Neuronal stem cell (in vitro differentiated cells): ENCODE results near the gene SCAMP1.

Experiments
- DNase-seq: peaks from one replicate; pipeline ENCODE4 v3.0.0-alpha.2; 2013; ENCODE audit warnings: low spot score
- H2AFZ ChIP-seq: one replicate; pipeline ENCODE4 v1.6.1; 2013; ENCODE audit warnings: mild to moderate bottlenecking, low read length, inconsistent platforms
- H2AK5ac ChIP-seq: 2 replicates; pipeline ENCODE4 v1.6.1; 2013; ENCODE audit warnings: low read depth, mild to moderate bottlenecking, inconsistent platforms, low read length, moderate library complexity, mixed read lengths
- H2BK120ac ChIP-seq: 2 replicates; pipeline ENCODE4 v1.6.1; 2013; ENCODE audit warnings: low read depth, mild to moderate bottlenecking, inconsistent platforms, low read length, moderate library complexity, mixed read lengths
- H2BK12ac ChIP-seq: one replicate; pipeline ENCODE4 v1.6.1; 2013; ENCODE audit warnings: low read length, inconsistent platforms
- H2BK15ac ChIP-seq: 2 replicates; pipeline ENCODE4 v1.6.1; 2013; ENCODE audit warnings: mild to moderate bottlenecking, low read length, inconsistent platforms, mixed read lengths
- H2BK5ac ChIP-seq: one replicate; pipeline ENCODE4 v1.6.1; 2013; ENCODE audit warnings: inconsistent platforms, mild to moderate bottlenecking, low read length, moderate library complexity
- H3K14ac ChIP-seq: one replicate; pipeline ENCODE4 v1.6.1; 2013; ENCODE audit warnings: low read length, inconsistent platforms
- H3K18ac ChIP-seq: 2 replicates; pipeline ENCODE4 v1.6.1; 2013; ENCODE audit warnings: low read length, inconsistent platforms
- H3K23ac ChIP-seq: 2 replicates; pipeline ENCODE4 v1.6.1; 2013; ENCODE audit warnings: low read depth, mild to moderate bottlenecking, mixed read lengths, low read length, inconsistent platforms; ENCODE audit not compliant: poor library complexity
- H3K27ac ChIP-seq: replicated peaks from 3 replicates; pipeline ENCODE4 v1.5.1; 2013; ENCODE audit warnings: low read length, inconsistent platforms
- H3K27me3 ChIP-seq, 3 experiments: 2 replicates each; pipeline ENCODE4 v1.6.1; 2013; ENCODE audit warnings: low read length in 3 of 3, mild to moderate bottlenecking in 2 of 3, inconsistent platforms in 1 of 3, low read depth in 1 of 3, mixed read lengths in 1 of 3, moderate library complexity in 1 of 3; ENCODE audit not compliant: control insufficient read depth in 3 of 3, insufficient read depth in 3 of 3
- H3K36me3 ChIP-seq, 2 donors: replicated peaks in 1 of 2; 2 replicates each; pipeline ENCODE4 v1.6.1; 2013; ENCODE audit warnings: low read length in 2 of 2; ENCODE audit not compliant: control insufficient read depth in 2 of 2, insufficient read depth in 2 of 2
- H3K4ac ChIP-seq: 2 replicates; pipeline ENCODE4 v1.6.1; 2013; ENCODE audit warnings: inconsistent platforms, mild to moderate bottlenecking, low read length, moderate library complexity
- H3K4me1 ChIP-seq, 2 donors: 1 replicate in 1 of 2; 2 replicates in 1 of 2; pipeline ENCODE4 v1.6.1; 2013; ENCODE audit warnings: low read length in 2 of 2, low read depth in 1 of 2; ENCODE audit not compliant: control insufficient read depth in 2 of 2, insufficient read depth in 1 of 2
- H3K4me2 ChIP-seq: one replicate; pipeline ENCODE4 v1.6.1; 2013; ENCODE audit warnings: mild to moderate bottlenecking, low read length, inconsistent platforms; ENCODE audit not compliant: insufficient read depth, poor library complexity, severe bottlenecking
- H3K4me3 ChIP-seq, 2 donors: 2 replicates each; pipeline ENCODE4 v1.5.1; 2013; ENCODE audit warnings: low read length in 2 of 2, mild to moderate bottlenecking in 2 of 2, inconsistent platforms in 1 of 2, moderate library complexity in 1 of 2
- H3K79me1 ChIP-seq: one replicate; pipeline ENCODE4 v1.6.1; 2013; ENCODE audit warnings: low read depth, mild to moderate bottlenecking, inconsistent platforms, low read length, moderate library complexity
- H3K9ac ChIP-seq: one replicate; pipeline ENCODE4 v1.6.1; 2013; ENCODE audit warnings: mild to moderate bottlenecking, low read depth, low read length, inconsistent platforms; ENCODE audit not compliant: poor library complexity
- H3K9me3 ChIP-seq, 2 donors: replicated peaks in 1 of 2; 2 replicates each; pipeline versions ENCODE3 to v1.6.1; 2013; ENCODE audit warnings: low read length in 2 of 2, mild to moderate bottlenecking in 2 of 2, inconsistent platforms in 1 of 2, low read depth in 1 of 2, mixed read lengths in 1 of 2, moderate library complexity in 1 of 2; ENCODE audit not compliant: control insufficient read depth in 2 of 2, insufficient read depth in 1 of 2
- H4K8ac ChIP-seq: one replicate; pipeline ENCODE4 v1.6.1; 2013; ENCODE audit warnings: low read depth, mild to moderate bottlenecking, inconsistent platforms, low read length, moderate library complexity
- H4K91ac ChIP-seq: one replicate; pipeline ENCODE4 v1.6.1; 2013; ENCODE audit warnings: low read length, low read depth, mild to moderate bottlenecking, inconsistent platforms; ENCODE audit not compliant: poor library complexity
- WGBS, 2 donors: extraction: QIAGEN DNeasy Blood & Tissue Kit; methylation state at CpG; one replicate each; pipeline ENCODE4 v1.1.7; 2013; ENCODE audit warnings: missing lambda C conversion rate in 2 of 2, mixed read lengths in 1 of 2; ENCODE audit not compliant: insufficient read length in 2 of 2, insufficient replicate concordance in 1 of 2; ENCODE audit errors: extremely low coverage in 2 of 2; 5-methylcytosine and 5-hydroxymethylcytosine counted together

SCAMP1 gene

DNA sequence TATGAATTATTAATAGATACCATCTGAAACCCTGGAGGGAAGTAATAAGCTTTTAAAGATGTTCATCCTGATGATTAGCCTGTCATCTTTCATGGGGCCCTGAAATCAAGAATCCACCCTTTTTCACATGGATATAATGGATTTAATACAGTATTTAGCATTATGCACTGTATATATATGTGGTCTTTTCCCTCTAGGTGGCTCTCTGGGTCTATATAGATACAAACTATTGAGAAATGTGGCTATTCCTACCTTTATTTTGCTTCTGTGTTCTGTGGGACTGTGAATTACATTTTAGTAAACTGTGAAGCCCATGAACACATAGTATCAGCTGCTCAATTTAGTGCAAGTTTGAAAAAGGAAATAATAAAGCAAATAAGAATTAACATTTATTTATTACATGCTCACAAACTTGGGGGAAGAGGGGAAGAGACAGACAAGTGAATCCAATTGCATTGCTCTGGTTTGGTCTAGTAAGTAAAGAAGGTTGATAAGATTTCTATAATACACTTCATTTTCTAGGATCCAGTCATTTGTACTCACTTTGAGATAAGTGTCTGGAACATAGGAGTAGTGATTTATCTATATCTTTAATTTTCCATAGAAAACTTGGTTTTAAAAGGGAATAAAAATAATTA lies 112.2 kb downstream of the SCAMP1 start:
- Histone ChIP-seq H3K9ac (no peak overlapping the region), H3K27me3 (no peaks in the 10 kb centered on the region), H3K18ac (no peak overlapping the region), H2BK12ac (no peak overlapping the region), H2AK5ac (no peak overlapping the region), H3K9me3 (no peaks in the 10 kb centered on the region), H4K8ac (no peak overlapping the region), H3K4me1 (no peaks in the 10 kb centered on the region), H3K4me3 (no peak overlapping the region), H2BK120ac (no peak overlapping the region), H3K23ac (no peak overlapping the region), H3K14ac (no peak overlapping the region), H2AFZ (no peak overlapping the region), H2BK5ac (no peak overlapping the region), H3K27ac (no peak overlapping the region), H4K91ac (no peak overlapping the region), H2BK15ac (no peak overlapping the region), H3K4ac (no peak overlapping the region), H3K79me1 (no peaks in the 10 kb centered on the region), H3K36me3 (peaks cover 0 to 2% of the 10 kb centered on the region in 2 donors), H3K4me2 (no peak overlapping the region)
- DNase-seq = no peak

DNA sequence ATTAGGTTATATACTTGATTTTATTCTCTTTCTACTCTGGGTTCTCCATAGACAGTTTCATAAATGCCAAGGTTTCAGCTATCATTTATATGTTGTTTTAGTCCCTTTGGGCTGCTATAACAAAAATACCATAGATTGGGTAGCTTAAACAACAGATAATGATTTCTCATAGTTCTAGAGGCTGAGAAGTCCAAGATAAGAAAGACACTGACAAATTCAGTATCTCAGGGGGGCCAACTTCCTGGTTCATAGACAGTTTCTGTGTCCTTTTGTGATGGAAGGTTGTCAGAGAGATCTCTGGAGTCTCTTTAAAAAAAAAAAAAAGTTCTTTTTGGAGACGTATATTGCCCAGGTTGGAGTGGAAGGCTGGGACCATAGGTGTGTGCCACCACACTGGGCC lies 113.3 kb downstream of the SCAMP1 start:
- H3K14ac ChIP-seq = no peak overlapping the region
- peaks cover 0 to 2% of the 10 kb centered on the region in 2 donors for H3K36me3 ChIP-seq
- no peak overlapping the region for H4K91ac ChIP-seq
- H3K9me3 ChIP-seq = no peaks in the 10 kb centered on the region
- H3K27me3 ChIP-seq = no peaks in the 10 kb centered on the region
- H3K4ac ChIP-seq = no peak overlapping the region
- no peaks in the 10 kb centered on the region for H3K4me1 ChIP-seq
- no peak overlapping the region for H3K23ac ChIP-seq
- WGBS, 2 donors = no CpG with 5 or more reads among the region's 1 CpG
- no peak overlapping the region for H3K18ac ChIP-seq
- no peaks in the 10 kb centered on the region for H3K79me1 ChIP-seq
- no peak overlapping the region for H3K9ac ChIP-seq
- no peak overlapping the region for H2BK12ac ChIP-seq
- H4K8ac ChIP-seq = no peak overlapping the region
- H3K4me2 ChIP-seq = no peak overlapping the region
- H3K27ac ChIP-seq = no peak overlapping the region
- H2AFZ ChIP-seq = no peak overlapping the region
- DNase-seq = no peak
- H3K4me3 ChIP-seq = no peak overlapping the region
- no peak overlapping the region for H2BK15ac ChIP-seq
- H2AK5ac ChIP-seq = no peak overlapping the region
- H2BK5ac ChIP-seq = no peak overlapping the region
- no peak overlapping the region for H2BK120ac ChIP-seq

DNA sequence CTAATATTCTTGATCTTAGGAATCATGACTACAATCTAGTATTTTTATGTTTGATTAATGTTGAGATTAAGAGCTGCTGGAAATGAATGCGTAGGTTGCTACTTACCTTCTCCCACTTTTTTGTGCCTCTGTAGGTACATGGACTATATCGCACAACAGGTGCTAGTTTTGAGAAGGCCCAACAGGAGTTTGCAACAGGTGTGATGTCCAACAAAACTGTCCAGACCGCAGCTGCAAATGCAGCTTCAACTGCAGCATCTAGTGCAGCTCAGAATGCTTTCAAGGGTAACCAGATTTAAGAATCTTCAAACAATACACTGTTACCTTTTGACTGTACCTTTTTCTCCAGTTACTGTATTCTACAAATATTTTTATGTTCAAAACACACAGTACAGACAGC lies 115.0 kb downstream of the SCAMP1 start:
- no peak overlapping the region for H3K18ac ChIP-seq
- no peak overlapping the region for H2AK5ac ChIP-seq
- H3K14ac ChIP-seq = no peak overlapping the region
- H4K91ac ChIP-seq = no peak overlapping the region
- no peak overlapping the region for H2AFZ ChIP-seq
- no peaks in the 10 kb centered on the region for H3K9me3 ChIP-seq
- no peaks in the 10 kb centered on the region for H3K4me1 ChIP-seq
- DNase-seq = no peak
- no peak overlapping the region for H2BK15ac ChIP-seq
- WGBS, 2 donors = no CpG with 5 or more reads among the region's 3 CpGs
- H3K27ac ChIP-seq = no peak overlapping the region
- H2BK5ac ChIP-seq = no peak overlapping the region
- H3K9ac ChIP-seq = no peak overlapping the region
- no peak overlapping the region for H3K4ac ChIP-seq
- H3K79me1 ChIP-seq = no peaks in the 10 kb centered on the region
- H2BK120ac ChIP-seq = no peak overlapping the region
- H2BK12ac ChIP-seq = no peak overlapping the region
- peaks cover 0 to 2% of the 10 kb centered on the region in 2 donors for H3K36me3 ChIP-seq
- H4K8ac ChIP-seq = no peak overlapping the region
- H3K4me2 ChIP-seq = no peak overlapping the region
- no peaks in the 10 kb centered on the region for H3K27me3 ChIP-seq
- no peak overlapping the region for H3K4me3 ChIP-seq
- H3K23ac ChIP-seq = no peak overlapping the region

DNA sequence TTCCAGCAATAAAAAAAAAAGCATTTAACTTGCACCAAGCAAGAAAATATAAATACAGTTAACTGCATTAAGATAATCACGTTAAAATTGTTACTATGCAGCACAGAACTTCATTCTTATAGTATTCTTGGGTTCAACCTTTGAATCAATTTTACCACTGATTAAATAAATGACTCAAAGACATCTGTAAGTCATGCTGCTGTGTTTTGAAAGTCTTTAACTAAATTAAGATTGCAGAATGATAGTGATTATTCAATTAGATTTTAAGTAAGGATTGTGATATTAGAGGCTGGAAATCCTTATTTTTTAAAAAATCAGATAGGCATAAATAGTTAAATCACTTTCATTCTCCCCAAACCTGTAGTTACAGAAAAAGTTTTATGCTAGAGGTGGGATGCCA lies 116.4 kb downstream of the SCAMP1 start:
- H3K9ac ChIP-seq = no peak overlapping the region
- no peak overlapping the region for H3K27ac ChIP-seq
- no peak overlapping the region for H2BK15ac ChIP-seq
- H3K36me3 ChIP-seq = peaks cover under 1 to 2% of the 10 kb centered on the region in 2 donors
- no CpG with 5 or more reads among the region's 1 CpG for WGBS, 2 donors
- H3K4ac ChIP-seq = no peak overlapping the region
- no peak overlapping the region for H2BK120ac ChIP-seq
- no peaks in the 10 kb centered on the region for H3K9me3 ChIP-seq
- no peak overlapping the region for H4K8ac ChIP-seq
- H3K14ac ChIP-seq = no peak overlapping the region
- no peak overlapping the region for H2AK5ac ChIP-seq
- no peak overlapping the region for H3K18ac ChIP-seq
- no peak overlapping the region for H3K4me3 ChIP-seq
- no peak overlapping the region for H4K91ac ChIP-seq
- H3K27me3 ChIP-seq = no peaks in the 10 kb centered on the region
- no peaks in the 10 kb centered on the region for H3K79me1 ChIP-seq
- H3K4me2 ChIP-seq = no peak overlapping the region
- no peak for DNase-seq
- no peak overlapping the region for H3K23ac ChIP-seq
- H2BK5ac ChIP-seq = no peak overlapping the region
- H3K4me1 ChIP-seq = no peaks in the 10 kb centered on the region
- no peak overlapping the region for H2BK12ac ChIP-seq
- no peak overlapping the region for H2AFZ ChIP-seq
